Measurements from ENCODE around the gene PNPLA2.

PNPLA2 gene

DNA sequence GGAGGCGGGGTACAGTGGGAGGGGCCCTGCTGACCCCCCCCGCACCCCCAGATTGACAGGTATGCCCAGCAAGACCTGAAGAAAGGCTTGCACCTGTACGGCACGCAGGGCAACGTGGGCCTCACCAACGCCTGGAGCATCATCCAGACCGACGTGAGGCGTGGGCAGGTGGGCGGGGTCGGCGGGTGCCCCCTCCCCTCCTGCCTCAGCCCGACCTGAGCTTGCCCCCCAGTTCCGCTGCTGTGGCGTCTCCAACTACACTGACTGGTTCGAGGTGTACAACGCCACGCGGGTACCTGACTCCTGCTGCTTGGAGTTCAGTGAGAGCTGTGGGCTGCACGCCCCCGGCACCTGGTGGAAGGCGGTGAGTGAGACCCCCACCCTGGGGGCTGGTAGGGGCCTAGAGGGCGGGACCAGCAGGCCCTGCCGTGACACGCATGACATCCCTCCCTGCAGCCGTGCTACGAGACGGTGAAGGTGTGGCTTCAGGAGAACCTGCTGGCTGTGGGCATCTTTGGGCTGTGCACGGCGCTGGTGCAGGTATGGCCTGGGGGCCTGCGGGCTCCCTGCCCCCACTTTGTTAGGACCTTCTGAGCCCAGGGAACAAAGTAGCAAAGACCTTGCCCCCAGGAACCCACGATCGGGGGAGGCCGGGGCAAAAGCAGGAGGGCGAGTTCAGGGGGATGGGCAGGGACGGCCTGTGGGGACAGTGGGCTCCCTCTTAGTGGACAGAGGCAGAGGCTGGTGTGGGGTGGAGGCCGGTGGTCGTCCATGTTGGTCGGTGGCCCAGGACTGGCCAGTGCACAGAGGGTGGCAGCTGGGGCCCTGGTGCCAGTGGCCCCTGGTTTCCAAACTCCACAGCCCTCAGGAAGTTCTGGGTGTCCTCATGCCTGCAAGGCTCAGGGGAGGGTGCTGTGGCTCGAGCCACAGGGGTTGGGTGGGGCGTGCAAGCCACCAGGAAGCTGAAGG lies 47.0 kb downstream of the PNPLA2 start:
- Histone ChIP-seq H3K4me1 (ENCODE audit: control insufficient read depth in 5 of 5, insufficient read depth in 5 of 5, low read length in 5 of 5) (peaks cover 0 to 6% (median 4%) of the 10 kb centered on the region in 5 donors), H3K9me3 (ENCODE audit: control insufficient read depth in 5 of 5, low read length in 5 of 5) (no peaks in the 10 kb centered on the region), H3K27me3 (ENCODE audit: control insufficient read depth in 5 of 5, insufficient read depth in 4 of 5, low read length in 5 of 5) (no peaks in the 10 kb centered on the region), H3K36me3 (ENCODE audit: control insufficient read depth in 5 of 5, insufficient read depth in 5 of 5, low read length in 5 of 5) (peaks cover 0 to 81% (median 58%) of the 10 kb centered on the region in 5 donors), H3K27ac (ENCODE audit: low read depth, low read length) (no peak overlapping the region), H3K4me3 (ENCODE audit: low read depth in 1 of 5, low read length in 5 of 5) (no peak overlapping the region), H3K9ac (ENCODE audit: low read length in 5 of 5) (no peak overlapping the region)

DNA sequence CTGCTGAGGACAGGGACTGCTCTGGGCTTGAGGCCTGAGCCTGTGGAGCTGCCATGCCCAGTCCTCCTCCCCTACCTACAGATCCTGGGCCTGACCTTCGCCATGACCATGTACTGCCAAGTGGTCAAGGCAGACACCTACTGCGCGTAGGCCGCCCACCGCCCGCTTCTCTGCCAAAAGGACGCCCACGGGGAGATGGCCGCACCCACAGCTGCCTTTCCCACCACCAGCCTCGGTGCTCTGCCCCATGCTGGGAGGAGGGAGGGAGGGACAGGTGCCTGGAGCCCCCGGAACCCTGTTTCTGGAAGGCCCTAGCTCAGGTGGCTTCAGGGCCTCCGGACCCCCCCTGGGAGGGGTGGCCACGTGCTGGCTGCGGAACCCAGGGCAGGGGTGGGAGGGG lies 47.8 kb downstream of the PNPLA2 start:
- no peak overlapping the region for H3K9ac ChIP-seq (ENCODE audit: low read length in 5 of 5)
- H3K4me3 ChIP-seq (ENCODE audit: low read depth in 1 of 5, low read length in 5 of 5), result no peak overlapping the region
- H3K4me1 ChIP-seq (ENCODE audit: control insufficient read depth in 5 of 5, insufficient read depth in 5 of 5, low read length in 5 of 5), result peaks cover 0 to 6% (median 4%) of the 10 kb centered on the region in 5 donors
- H3K36me3 ChIP-seq (ENCODE audit: control insufficient read depth in 5 of 5, insufficient read depth in 5 of 5, low read length in 5 of 5), result peaks cover 0 to 78% (median 58%) of the 10 kb centered on the region in 5 donors
- no peaks in the 10 kb centered on the region for H3K9me3 ChIP-seq (ENCODE audit: control insufficient read depth in 5 of 5, low read length in 5 of 5)
- H3K27ac ChIP-seq (ENCODE audit: low read depth, low read length), result no peak overlapping the region
- no peaks in the 10 kb centered on the region for H3K27me3 ChIP-seq (ENCODE audit: control insufficient read depth in 5 of 5, insufficient read depth in 4 of 5, low read length in 5 of 5)

DNA sequence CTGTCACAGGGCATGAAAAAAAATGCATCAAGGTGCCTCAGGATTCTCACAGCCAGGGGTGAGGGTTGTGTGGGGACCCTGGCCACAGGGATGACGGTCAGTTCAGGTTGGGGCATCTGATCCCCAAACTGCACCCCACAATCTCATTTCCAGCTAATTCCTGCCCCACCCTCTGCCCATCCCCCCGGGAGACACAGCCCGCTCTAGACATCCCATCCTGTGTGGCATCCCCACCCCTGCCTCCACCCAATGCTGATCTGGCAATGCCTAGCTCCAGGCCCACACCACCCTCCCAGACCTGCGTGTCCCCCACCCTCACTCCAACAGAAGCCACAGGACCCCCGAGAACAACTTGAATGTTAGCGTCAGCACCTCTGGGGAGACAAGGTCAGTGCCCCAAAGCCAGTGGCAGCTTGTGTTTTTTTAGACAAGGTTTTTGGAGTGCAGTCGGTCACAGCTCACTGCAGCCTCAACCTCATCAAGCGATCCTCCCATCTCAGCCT lies 49.2 kb downstream of the PNPLA2 start:
- peaks cover 0 to 68% (median 51%) of the 10 kb centered on the region in 5 donors for H3K36me3 ChIP-seq (ENCODE audit: control insufficient read depth in 5 of 5, insufficient read depth in 5 of 5, low read length in 5 of 5)
- H3K27me3 ChIP-seq (ENCODE audit: control insufficient read depth in 5 of 5, insufficient read depth in 4 of 5, low read length in 5 of 5), result no peaks in the 10 kb centered on the region
- H3K9ac ChIP-seq (ENCODE audit: low read length in 5 of 5), result no peak overlapping the region
- no peaks in the 10 kb centered on the region for H3K4me1 ChIP-seq (ENCODE audit: control insufficient read depth in 5 of 5, insufficient read depth in 5 of 5, low read length in 5 of 5)
- no peaks in the 10 kb centered on the region for H3K9me3 ChIP-seq (ENCODE audit: control insufficient read depth in 5 of 5, low read length in 5 of 5)
- H3K4me3 ChIP-seq (ENCODE audit: low read depth in 1 of 5, low read length in 5 of 5), result no peak overlapping the region
- no peak overlapping the region for H3K27ac ChIP-seq (ENCODE audit: low read depth, low read length)

DNA sequence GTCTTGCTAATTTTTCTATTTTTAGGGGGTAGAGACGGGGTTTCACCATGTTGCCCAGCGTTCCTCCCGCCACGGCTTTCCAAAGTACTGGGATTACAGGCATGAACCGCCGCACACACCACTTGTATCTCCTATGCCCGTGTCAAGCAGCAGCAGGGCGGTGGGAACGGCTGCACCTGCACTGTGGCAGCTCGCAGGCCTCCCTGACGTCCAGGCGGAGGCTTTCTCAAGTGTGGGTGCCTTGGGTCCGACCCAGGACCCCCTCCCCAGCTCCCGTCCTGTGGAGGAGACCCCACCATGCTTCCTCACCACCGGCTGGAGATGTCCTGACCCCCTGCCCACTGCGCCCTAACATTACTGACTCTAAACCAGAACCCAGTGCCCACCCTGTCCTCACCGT lies 49.7 kb downstream of the PNPLA2 start:
- H3K4me3 ChIP-seq (ENCODE audit: low read depth in 1 of 5, low read length in 5 of 5), result no peak overlapping the region
- H3K9ac ChIP-seq (ENCODE audit: low read length in 5 of 5), result no peak overlapping the region
- H3K36me3 ChIP-seq (ENCODE audit: control insufficient read depth in 5 of 5, insufficient read depth in 5 of 5, low read length in 5 of 5), result peaks cover 0 to 63% (median 47%) of the 10 kb centered on the region in 5 donors
- H3K27me3 ChIP-seq (ENCODE audit: control insufficient read depth in 5 of 5, insufficient read depth in 4 of 5, low read length in 5 of 5), result no peaks in the 10 kb centered on the region
- H3K9me3 ChIP-seq (ENCODE audit: control insufficient read depth in 5 of 5, low read length in 5 of 5), result no peaks in the 10 kb centered on the region
- H3K27ac ChIP-seq (ENCODE audit: low read depth, low read length), result no peak overlapping the region
- H3K4me1 ChIP-seq (ENCODE audit: control insufficient read depth in 5 of 5, insufficient read depth in 5 of 5, low read length in 5 of 5), result no peaks in the 10 kb centered on the region

DNA sequence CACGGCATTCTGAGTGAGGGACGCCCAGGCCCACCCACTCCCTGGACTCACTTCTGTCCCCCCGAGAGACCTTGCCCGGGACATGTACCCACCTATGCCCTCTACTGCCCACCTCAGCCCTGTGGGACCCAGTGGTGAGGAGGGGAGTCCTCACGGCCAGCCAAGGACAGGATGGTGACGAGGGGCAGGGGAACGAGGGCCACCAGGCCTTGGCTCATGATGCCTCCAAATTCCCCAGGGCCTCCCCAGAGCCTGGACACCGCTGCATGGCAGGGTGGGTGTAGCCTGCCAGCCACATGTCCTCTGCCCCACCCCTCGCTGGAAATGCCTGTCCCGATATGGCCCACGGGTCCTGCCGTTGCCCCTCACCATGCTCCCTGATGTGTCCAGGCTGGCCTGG lies 50.1 kb downstream of the PNPLA2 start:
- Histone ChIP-seq H3K9ac (ENCODE audit: low read length in 5 of 5) (no peak overlapping the region), H3K9me3 (ENCODE audit: control insufficient read depth in 5 of 5, low read length in 5 of 5) (no peaks in the 10 kb centered on the region), H3K36me3 (ENCODE audit: control insufficient read depth in 5 of 5, insufficient read depth in 5 of 5, low read length in 5 of 5) (peaks cover 0 to 59% (median 43%) of the 10 kb centered on the region in 5 donors), H3K27me3 (ENCODE audit: control insufficient read depth in 5 of 5, insufficient read depth in 4 of 5, low read length in 5 of 5) (no peaks in the 10 kb centered on the region), H3K27ac (ENCODE audit: low read depth, low read length) (no peak overlapping the region), H3K4me3 (ENCODE audit: low read depth in 1 of 5, low read length in 5 of 5) (no peak overlapping the region), H3K4me1 (ENCODE audit: control insufficient read depth in 5 of 5, insufficient read depth in 5 of 5, low read length in 5 of 5) (no peaks in the 10 kb centered on the region)

DNA sequence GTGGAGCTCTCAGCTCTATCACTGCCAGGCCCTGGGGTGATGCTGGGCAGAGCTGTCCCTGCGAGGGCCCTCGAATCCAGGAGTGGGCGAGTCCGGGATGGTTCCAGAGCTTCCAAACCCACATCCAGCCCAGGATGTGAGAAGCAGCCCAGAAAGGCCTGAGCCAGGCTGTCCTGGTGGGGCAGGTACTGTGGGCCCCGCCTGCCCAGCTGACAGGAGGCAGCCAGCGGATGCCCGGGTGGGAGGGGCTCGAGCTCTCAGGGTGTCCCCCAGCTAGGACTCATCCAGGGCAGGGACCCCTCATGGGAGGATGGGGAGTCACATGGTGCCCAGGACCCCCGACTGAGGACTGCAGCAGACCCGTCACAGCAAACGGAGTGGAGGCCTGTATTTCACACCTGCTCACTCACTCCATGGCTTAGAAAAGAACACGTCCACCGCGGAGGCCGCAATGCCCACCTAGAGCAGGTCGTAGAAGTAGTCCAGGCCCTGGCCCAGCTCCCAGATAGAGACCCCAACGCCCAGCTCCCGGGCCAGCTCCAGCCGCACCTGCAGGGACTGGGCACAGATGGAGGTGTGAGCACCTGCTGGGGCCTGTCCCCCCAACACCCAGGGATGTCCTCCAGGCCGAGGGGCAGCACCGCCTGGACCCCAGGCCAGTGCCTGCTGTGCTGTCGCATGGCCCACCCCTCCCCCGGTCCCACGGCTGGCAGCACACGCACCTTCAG lies 50.8 kb downstream of the PNPLA2 start:
- Histone ChIP-seq H3K27me3 (ENCODE audit: control insufficient read depth in 5 of 5, insufficient read depth in 4 of 5, low read length in 5 of 5) (no peaks in the 10 kb centered on the region), H3K36me3 (ENCODE audit: control insufficient read depth in 5 of 5, insufficient read depth in 5 of 5, low read length in 5 of 5) (peaks cover 0 to 56% (median 38%) of the 10 kb centered on the region in 5 donors), H3K9ac (ENCODE audit: low read length in 5 of 5) (no peak overlapping the region), H3K4me3 (ENCODE audit: low read depth in 1 of 5, low read length in 5 of 5) (no peak overlapping the region), H3K4me1 (ENCODE audit: control insufficient read depth in 5 of 5, insufficient read depth in 5 of 5, low read length in 5 of 5) (peaks cover 0 to 1% (median 0%) of the 10 kb centered on the region in 5 donors), H3K27ac (ENCODE audit: low read depth, low read length) (no peak overlapping the region), H3K9me3 (ENCODE audit: control insufficient read depth in 5 of 5, low read length in 5 of 5) (no peaks in the 10 kb centered on the region)

DNA sequence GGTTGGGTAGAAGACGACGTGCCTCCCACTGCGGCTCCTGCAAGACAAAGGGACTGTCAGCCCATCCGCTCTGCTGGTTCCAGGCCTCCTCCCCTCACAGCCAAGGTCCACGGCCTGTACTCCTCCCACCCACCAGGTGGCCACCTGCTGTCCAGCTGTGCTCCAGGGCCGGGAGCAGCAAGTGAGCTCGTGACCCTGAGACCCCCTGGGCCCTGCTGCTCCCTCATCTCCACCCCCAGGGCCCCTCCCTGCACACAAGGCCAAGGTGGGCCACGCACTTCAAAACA lies 51.4 kb downstream of the PNPLA2 start:
- Histone ChIP-seq H3K36me3 (ENCODE audit: control insufficient read depth in 5 of 5, insufficient read depth in 5 of 5, low read length in 5 of 5) (peaks cover 0 to 55% (median 36%) of the 10 kb centered on the region in 5 donors), H3K4me1 (ENCODE audit: control insufficient read depth in 5 of 5, insufficient read depth in 5 of 5, low read length in 5 of 5) (peaks cover 0 to 1% (median 0%) of the 10 kb centered on the region in 5 donors), H3K4me3 (ENCODE audit: low read depth in 1 of 5, low read length in 5 of 5) (no peak overlapping the region), H3K27me3 (ENCODE audit: control insufficient read depth in 5 of 5, insufficient read depth in 4 of 5, low read length in 5 of 5) (no peaks in the 10 kb centered on the region), H3K9ac (ENCODE audit: low read length in 5 of 5) (no peak overlapping the region), H3K27ac (ENCODE audit: low read depth, low read length) (no peak overlapping the region), H3K9me3 (ENCODE audit: control insufficient read depth in 5 of 5, low read length in 5 of 5) (no peaks in the 10 kb centered on the region)

DNA sequence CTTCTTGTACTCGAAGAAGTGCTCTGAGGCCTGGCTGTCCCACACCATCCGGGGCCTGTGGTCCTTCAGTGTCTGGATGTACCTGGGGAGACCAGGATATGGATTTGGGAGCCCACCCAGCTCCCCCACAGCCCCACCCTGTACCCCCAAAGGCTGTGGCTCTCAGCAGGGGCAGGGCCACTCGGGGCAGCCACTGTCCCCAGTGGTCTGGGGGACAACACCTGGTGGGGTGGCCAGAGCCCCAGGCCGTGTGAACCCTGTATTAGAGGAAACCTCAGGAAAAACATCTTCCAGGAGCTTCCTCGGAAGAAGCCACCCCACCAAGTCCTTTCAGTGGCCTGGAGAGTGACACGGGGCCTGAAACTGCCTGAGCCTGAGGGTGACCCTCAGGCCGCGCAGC lies 51.7 kb downstream of the PNPLA2 start:
- no peaks in the 10 kb centered on the region for H3K9me3 ChIP-seq (ENCODE audit: control insufficient read depth in 5 of 5, low read length in 5 of 5)
- no peak overlapping the region for H3K4me3 ChIP-seq (ENCODE audit: low read depth in 1 of 5, low read length in 5 of 5)
- H3K27me3 ChIP-seq (ENCODE audit: control insufficient read depth in 5 of 5, insufficient read depth in 4 of 5, low read length in 5 of 5), result no peaks in the 10 kb centered on the region
- peaks cover 0 to 1% (median 0%) of the 10 kb centered on the region in 5 donors for H3K4me1 ChIP-seq (ENCODE audit: control insufficient read depth in 5 of 5, insufficient read depth in 5 of 5, low read length in 5 of 5)
- no peak overlapping the region for H3K27ac ChIP-seq (ENCODE audit: low read depth, low read length)
- peaks cover 0 to 55% (median 32%) of the 10 kb centered on the region in 5 donors for H3K36me3 ChIP-seq (ENCODE audit: control insufficient read depth in 5 of 5, insufficient read depth in 5 of 5, low read length in 5 of 5)
- no peak overlapping the region for H3K9ac ChIP-seq (ENCODE audit: low read length in 5 of 5)

DNA sequence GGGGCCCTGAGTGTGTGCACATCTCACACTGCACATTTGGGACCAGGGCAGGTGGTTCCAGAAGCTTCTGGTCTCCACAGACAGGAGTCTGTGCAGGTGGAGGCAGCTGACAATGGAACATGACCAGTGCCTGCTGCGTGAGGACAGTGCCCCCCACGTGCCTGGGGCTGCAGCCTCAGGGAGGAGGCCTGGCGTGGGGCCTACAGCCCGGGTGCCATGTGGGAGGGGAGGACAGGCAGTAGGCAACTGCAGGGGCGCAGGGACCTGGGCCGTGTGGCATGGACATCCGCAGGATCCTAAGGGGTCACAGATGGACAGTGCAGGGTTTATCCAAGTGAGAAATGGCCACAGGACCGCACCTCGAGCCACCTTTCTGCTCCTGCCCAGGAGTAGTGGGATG lies 52.8 kb downstream of the PNPLA2 start:
- peaks cover 0 to 50% (median 24%) of the 10 kb centered on the region in 5 donors for H3K36me3 ChIP-seq (ENCODE audit: control insufficient read depth in 5 of 5, insufficient read depth in 5 of 5, low read length in 5 of 5)
- H3K9ac ChIP-seq (ENCODE audit: low read length in 5 of 5), result no peak overlapping the region
- H3K9me3 ChIP-seq (ENCODE audit: control insufficient read depth in 5 of 5, low read length in 5 of 5), result no peaks in the 10 kb centered on the region
- H3K4me3 ChIP-seq (ENCODE audit: low read depth in 1 of 5, low read length in 5 of 5), result no peak overlapping the region
- H3K27me3 ChIP-seq (ENCODE audit: control insufficient read depth in 5 of 5, insufficient read depth in 4 of 5, low read length in 5 of 5), result no peaks in the 10 kb centered on the region
- H3K4me1 ChIP-seq (ENCODE audit: control insufficient read depth in 5 of 5, insufficient read depth in 5 of 5, low read length in 5 of 5), result peaks cover 0 to 2% (median 0%) of the 10 kb centered on the region in 5 donors
- no peak overlapping the region for H3K27ac ChIP-seq (ENCODE audit: low read depth, low read length)

DNA sequence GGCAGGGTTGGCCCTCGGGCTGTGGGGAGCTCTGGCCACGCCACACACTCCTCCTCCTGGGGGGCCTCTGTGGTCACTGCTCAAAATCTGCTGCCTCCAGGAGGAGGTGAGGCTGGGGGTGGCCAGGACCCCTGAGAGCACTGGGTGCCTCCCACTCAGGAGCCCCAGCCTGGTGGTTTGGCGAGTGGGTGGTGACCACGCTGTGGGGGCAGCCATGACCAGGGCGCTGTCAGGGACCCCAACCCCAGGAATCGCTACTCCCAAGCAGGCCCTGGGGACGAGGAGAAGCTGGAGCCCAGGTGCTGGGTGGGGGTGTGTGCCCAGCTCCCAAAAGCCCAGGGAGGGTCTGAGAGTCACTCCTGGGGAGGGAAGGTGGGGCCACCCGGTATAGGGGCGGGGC lies 54.1 kb downstream of the PNPLA2 start:
- Histone ChIP-seq H3K27ac (ENCODE audit: low read depth, low read length) (no peak overlapping the region), H3K27me3 (ENCODE audit: control insufficient read depth in 5 of 5, insufficient read depth in 4 of 5, low read length in 5 of 5) (no peaks in the 10 kb centered on the region), H3K4me3 (ENCODE audit: low read depth in 1 of 5, low read length in 5 of 5) (no peak overlapping the region), H3K9me3 (ENCODE audit: control insufficient read depth in 5 of 5, low read length in 5 of 5) (no peaks in the 10 kb centered on the region), H3K9ac (ENCODE audit: low read length in 5 of 5) (no peak overlapping the region), H3K4me1 (ENCODE audit: control insufficient read depth in 5 of 5, insufficient read depth in 5 of 5, low read length in 5 of 5) (peaks cover 0 to 6% (median 1%) of the 10 kb centered on the region in 5 donors), H3K36me3 (ENCODE audit: control insufficient read depth in 5 of 5, insufficient read depth in 5 of 5, low read length in 5 of 5) (peaks cover 0 to 45% (median 22%) of the 10 kb centered on the region in 5 donors)
